ENCODE data around the gene RELA.

The RELA gene

DNA sequence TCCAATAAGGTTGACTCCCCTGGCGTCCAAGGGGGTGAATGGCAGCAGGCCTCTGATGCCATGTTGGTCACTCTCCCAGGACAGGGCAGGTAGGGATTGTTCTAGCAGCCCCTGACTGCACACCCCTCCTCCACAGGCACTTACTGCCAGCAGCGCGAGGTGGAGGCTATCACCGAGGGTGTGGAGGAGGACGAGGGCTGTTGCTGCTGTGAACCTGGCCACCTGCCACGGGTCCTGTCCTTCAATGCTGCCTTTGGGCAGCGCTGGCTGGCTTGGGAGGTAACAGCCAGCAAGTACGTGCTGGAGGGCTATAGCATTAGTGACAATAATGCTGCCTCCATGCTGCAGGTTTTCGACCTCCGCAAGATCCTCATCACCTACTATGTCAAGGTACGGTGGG lies 32.5 kb downstream of the RELA start:
- TF ChIP-seq, protein P1, sequence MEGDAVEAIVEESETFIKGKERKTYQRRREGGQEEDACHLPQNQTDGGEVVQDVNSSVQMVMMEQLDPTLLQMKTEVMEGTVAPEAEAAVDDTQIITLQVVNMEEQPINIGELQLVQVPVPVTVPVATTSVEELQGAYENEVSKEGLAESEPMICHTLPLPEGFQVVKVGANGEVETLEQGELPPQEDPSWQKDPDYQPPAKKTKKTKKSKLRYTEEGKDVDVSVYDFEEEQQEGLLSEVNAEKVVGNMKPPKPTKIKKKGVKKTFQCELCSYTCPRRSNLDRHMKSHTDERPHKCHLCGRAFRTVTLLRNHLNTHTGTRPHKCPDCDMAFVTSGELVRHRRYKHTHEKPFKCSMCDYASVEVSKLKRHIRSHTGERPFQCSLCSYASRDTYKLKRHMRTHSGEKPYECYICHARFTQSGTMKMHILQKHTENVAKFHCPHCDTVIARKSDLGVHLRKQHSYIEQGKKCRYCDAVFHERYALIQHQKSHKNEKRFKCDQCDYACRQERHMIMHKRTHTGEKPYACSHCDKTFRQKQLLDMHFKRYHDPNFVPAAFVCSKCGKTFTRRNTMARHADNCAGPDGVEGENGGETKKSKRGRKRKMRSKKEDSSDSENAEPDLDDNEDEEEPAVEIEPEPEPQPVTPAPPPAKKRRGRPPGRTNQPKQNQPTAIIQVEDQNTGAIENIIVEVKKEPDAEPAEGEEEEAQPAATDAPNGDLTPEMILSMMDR (IDR thresholded peaks at IDR 0.05; ENCODE audit: extremely low read depth, missing control alignments): no peak
- DNase-seq (ENCODE audit: low spot score): no peak

DNA sequence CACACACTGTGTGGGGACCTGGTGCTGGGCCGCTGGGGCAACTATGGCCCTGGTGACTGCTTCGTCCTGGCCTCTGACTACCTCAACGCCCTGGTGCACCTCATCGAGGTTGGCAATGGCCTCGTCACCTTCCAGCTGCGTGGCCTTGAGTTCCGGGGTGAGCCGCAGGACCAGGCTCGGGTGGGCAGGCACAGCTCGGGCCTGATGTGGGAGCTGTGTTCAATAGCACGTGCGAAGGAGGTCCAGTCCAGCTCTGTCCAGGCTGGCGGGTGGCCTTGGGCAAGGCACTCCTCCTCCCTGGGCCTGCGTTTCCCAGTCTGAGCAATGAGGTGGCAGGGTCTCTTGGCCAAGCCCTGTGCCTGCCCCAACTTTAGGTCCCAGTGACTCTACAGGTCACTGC lies 33.1 kb downstream of the RELA start:
- TF ChIP-seq, protein P1 (IDR thresholded peaks at IDR 0.05; ENCODE audit: extremely low read depth, missing control alignments): no peak
- no peak for DNase-seq (ENCODE audit: low spot score)

DNA sequence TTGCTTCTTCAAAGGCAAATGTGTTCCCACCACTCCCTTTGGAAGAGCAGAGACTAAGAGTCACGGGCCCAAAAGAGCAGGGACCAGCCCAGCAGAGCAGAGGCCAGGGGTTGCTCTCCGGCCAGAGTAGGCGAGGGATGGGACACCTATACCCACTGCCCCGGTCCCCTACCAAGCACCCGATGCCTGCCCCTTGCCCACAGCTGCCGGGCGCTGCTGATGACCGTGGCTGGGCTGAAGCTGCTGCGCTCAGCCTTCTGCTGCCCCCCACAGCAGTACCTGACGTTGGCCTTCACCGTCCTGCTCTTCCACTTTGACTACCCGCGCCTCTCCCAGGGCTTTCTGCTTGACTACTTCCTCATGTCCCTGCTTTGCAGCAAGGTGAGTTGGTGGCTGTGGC lies 35.5 kb downstream of the RELA start:
- no peak for DNase-seq (ENCODE audit: low spot score)

DNA sequence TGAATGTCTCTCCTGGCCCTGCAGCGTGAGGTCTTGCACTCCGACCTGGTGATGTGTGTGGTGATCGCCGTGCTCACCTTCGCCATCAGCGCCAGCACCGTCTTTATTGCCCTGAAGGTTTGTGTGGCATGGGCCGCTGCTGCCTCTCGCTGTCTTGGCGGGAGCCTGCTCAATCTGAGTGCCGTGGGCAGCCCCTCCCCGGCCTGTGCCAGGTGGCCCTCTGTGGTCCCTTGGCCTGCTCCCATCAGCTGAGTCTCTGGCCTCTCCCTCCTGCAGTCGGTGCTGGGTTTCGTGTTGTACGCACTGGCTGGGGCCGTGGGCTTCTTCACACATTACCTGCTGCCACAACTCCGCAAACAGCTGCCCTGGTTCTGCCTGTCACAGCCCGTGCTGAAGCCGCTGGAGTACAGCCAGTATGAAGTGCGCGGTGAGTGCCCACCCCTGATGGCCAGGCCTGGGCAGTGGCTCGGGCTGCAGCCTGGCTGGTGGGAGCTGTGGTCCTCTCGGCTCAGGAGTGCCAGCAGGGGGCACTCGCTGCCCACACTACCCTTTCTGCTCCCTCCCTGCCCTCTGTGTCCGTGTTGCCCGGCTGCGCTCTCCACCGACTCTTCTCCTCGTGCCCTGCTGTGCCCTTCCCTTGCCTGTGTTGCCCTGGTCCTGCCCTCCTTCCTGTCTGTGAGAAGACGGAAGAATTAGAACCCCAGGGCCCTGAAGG lies 36.9 kb downstream of the RELA start:
- TF ChIP-seq, protein P1 (IDR thresholded peaks at IDR 0.05; ENCODE audit: extremely low read depth, missing control alignments): peak; percentile 71
- peak; percentile 86 for DNase-seq (ENCODE audit: low spot score)

More for the DNA sequence above, 35.5 kb downstream of the RELA start:
- TF ChIP-seq, protein P1 (IDR thresholded peaks at IDR 0.05; ENCODE audit: extremely low read depth, missing control alignments): no peak

DNA sequence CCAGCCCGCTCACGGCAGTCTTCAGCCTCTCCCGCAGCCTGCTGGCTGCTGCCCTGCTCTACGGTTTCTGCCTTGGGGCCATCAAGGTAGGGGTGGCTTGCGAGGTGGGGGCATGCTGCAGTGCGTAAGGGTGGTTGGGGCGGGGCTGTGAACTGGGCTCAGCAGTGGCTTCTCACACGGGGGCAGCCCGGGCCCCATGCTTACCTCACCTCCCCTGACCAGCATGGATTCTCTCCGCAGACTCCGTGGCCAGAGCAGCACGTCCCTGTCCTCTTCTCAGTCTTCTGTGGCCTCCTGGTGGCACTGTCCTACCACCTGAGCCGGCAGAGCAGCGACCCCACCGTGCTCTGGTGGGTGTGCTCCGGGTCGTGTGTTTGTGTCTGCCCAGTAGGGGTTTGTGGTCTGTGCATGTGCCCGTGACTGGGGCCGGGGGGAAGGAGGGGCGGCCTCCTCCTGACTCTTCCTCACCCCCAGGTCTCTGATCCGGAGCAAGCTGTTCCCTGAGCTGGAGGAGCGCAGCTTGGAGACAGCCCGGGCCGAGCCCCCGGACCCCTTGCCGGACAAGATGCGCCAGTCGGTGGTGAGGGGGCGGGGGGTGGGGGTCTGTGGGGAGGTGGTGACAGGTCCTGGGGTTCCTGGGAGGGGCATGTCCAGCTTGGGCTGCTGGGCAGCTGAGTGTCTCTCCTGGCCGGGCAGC lies 37.6 kb downstream of the RELA start:
- TF ChIP-seq, protein P1 (IDR thresholded peaks at IDR 0.05; ENCODE audit: extremely low read depth, missing control alignments): no peak
- no peak for DNase-seq (ENCODE audit: low spot score)

DNA sequence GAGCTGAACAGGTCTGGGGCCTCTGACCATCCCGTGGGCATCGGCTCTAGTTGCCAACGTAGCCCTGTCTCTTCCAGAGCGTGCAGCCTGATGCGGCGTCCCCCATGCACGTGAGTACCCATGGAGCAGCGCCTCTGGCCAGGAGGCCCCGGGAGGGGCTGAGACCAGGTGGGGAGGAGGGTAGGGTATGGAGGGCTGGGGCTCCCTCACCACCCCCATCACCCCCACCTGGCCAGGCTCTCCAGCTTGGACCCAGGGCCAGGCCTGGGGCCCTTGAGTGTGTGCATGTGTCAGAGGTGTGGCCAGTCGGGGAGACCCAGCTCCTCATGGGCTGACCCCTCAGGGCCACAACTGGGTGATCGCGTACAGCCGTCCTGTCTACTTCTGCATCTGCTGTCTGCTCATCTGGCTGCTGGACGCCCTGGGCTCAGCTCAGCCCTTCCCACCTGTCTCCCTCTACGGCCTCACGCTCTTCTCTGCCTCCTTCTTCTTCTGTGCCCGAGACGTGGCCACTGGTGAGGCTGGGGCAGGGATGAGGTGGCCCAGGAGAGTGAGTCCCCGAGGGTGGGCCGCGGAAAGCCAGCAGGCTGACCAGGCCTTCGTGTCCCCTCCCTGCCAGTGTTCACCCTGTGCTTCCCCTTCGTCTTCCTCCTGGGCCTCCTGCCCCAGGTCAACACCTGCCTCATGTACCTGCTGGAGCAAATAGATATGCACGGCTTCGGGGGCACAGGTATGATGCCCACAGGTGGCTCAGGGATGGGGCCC lies 38.7 kb downstream of the RELA start:
- DNase-seq (ENCODE audit: low spot score): no peak
- TF ChIP-seq, protein P1 (IDR thresholded peaks at IDR 0.05; ENCODE audit: extremely low read depth, missing control alignments): no peak

DNA sequence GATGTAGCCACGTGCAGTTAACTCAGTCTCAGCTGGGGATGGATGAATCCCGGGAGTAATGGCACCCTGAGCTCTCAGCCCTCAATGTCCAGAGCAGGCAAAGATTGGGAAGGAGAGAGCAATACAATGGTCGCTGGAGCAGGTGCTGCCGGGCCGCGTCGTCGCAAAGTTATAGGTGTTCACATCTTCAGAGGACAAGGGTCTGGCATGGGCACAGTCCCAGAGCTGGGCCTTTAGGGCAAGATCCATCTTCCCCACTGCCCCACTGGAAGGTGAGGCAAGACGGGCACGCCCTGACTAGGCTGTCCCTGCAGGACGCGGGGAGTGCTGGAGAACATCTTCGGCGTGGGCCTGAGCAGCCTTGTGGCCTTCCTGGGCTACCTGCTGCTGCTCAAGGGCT lies 39.5 kb downstream of the RELA start:
- DNase-seq (ENCODE audit: low spot score): no peak
- TF ChIP-seq, protein P1 (IDR thresholded peaks at IDR 0.05; ENCODE audit: extremely low read depth, missing control alignments): no peak
